HG02610 (cell line): ENCODE data around the gene TMEM258.

Source experiments
- ATAC-seq: cut with Tn5 transposase; IDR thresholded peaks from one replicate; pipeline ENCODE4 v1.9.1; 2021; ENCODE audit warnings: mild to moderate bottlenecking, moderate library complexity; ENCODE audit not compliant: unreplicated experiment

Gene TMEM258

DNA sequence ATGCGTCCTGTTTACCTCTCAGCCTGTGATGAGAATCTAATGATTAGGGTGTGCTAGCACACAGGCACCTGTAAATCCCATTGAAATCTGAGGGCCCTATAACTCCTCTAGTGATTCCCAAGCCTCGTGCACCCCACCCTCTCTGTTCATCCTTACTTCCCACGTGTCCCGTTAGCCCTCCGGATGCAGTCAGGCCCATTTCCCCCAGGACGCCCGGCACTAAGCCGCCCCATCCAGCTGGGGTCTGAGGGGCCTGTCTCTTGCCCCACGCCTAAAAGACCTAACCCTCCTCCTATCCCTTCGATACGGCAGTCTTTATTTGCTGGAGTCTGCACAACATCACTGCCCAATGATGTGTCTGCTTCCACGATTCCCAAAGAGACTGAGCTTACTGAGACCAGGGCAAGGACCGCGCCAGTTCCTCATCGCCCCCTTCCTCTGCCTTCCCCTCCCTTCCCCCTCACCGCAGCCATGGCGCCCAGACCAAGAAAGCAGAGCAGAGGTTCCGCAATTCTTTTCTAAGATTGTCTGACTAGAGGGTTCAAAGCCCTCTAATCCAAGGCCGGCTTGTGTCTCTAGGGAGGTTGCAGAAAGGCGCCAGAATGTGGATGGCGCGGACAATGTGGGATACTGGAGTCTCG is 34.7 kb upstream of the TMEM258 start:
- ATAC-seq: peak; percentile 1

DNA sequence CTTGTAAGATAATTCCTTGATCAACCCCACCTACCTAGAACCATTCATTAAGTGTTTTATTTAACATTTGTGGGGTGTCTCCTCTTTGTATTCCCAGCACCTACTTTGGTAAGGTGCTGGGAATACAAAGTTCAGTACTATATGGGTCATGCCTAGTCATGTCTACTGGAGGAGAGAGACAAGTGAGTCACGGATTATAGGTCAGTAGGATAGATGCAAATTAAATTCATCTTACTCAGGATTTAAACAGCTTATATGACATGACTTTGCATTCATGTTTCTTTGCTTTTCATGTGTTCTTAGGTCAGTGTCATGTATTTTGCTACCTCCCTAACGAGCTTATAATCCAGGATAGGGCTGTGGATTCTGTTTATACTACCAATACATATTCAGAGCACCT is 27.8 kb upstream of the TMEM258 start:
- ATAC-seq: no peak

DNA sequence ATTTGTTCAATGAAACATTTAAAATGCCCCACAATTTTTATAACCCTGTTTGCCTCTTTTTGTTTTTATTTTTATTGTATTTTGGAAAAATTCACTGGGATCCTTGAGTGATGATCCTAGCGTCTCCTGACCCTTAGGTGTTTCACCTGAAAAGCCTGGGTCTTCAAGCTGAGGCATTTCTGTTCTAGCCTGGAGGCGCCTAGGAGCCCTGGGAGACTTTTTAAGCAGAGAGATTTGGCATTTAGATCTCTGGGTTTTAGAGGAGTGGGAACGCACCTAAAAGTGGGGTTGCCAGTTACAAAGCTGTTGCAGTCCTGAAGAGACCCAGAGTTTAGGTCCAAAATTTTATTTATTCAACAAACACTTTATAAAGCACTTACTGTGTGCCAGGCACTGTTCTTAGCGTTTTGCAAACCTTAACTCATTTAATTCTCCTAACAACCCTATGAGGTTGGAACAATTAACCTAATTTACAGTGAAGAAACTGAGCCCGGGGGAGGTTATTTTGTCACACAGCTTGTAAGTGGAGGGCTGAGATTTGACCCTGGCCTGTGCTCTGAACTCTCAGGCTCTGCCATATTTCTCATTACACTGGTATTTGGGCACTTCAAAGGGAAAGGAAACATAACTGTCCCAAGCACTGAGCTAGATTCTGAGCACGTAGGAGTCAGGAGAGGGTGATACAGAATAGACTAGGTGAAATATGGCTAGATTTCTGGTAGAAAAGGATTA is 25.2 kb upstream of the TMEM258 start:
- no peak for ATAC-seq

DNA sequence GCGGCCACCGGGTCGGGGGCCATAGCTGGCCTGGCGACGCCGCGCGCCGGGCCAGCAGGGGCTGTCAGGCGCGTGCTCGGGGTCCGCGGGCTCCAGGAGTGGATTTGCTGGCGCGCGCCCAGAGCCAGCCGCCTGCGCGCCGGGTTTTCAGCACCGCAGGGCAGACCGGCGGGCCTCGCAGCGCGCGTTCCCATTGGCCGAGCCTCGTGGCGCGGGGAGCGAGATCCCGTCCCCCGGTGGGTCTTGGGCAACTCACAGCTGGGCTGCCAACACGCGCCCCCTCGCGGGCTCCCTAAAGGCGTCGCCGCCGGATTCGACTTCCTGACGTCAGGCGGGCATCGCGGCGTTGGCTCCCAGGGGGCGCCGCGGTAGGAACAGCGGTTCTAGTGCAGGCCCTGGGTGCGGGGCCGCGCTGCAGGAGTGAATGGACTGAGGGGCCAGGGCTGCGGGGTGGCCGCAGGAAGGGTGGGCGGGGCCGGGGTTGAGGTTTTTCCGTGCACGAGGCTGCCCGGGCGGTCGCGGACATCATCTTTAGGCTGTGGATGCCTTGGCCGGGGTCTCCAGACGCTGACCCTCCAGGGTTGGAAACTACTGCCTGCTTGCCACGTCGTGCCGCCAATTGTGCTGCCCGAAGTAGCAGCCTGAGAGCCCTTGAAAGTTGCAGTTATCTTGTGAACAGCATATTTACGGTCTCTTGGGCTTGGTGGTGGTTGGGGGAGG is 24.5 kb upstream of the TMEM258 start, which contains the start of gene FADS1:
TSS of gene FADS1 (minus strand) at position 268 of the 720 bp plus-strand sequence. CDS start at position 194, 74 bp downstream.
- ATAC-seq: peak; percentile 43

DNA sequence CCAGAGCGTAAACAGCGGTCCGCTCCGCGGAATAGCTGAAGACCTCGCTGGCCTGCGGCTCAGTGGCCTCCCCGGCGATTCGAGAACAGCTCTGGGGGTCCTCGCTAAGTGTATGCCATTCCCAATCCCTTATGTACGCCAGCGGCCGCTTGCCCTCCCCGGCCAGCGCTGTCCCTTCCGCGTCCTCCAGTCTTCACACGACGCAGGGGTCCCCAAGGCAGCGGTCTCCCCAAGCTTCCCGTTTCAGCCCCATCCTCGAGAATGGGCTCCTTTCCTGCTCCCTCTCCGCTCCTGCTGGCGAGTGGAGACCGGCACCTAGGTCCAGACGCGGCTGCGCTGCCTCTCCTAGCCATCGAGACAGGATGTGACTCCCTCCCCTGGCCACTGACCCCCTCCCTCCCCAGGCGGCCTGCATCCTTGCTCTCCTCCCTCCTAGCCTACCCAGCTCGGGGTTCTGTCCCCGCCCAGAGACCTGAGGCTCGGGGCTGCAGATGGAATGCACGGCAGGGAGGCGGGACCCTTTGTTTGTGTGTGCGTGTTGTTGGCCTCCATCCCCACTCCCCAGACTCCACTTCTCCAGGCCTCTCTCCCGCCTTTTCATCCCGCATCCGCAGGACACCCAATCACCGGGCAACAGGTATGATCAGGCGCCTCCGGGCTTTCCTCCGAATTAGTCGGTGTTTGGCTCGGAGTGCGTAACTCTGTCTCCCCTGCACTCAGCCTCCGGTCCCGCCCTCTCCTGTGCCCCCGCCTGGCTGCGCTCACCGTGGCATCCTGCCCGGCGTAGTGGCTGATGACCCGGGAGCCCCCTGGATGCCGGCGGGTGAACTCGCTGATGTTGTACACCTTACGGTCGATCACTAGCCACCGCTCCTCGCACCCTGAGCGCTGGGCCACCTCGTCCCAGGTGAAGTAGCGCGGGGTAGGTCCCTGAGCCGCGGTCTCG is 23.7 kb upstream of the TMEM258 start:
- peak; percentile 24 for ATAC-seq

DNA sequence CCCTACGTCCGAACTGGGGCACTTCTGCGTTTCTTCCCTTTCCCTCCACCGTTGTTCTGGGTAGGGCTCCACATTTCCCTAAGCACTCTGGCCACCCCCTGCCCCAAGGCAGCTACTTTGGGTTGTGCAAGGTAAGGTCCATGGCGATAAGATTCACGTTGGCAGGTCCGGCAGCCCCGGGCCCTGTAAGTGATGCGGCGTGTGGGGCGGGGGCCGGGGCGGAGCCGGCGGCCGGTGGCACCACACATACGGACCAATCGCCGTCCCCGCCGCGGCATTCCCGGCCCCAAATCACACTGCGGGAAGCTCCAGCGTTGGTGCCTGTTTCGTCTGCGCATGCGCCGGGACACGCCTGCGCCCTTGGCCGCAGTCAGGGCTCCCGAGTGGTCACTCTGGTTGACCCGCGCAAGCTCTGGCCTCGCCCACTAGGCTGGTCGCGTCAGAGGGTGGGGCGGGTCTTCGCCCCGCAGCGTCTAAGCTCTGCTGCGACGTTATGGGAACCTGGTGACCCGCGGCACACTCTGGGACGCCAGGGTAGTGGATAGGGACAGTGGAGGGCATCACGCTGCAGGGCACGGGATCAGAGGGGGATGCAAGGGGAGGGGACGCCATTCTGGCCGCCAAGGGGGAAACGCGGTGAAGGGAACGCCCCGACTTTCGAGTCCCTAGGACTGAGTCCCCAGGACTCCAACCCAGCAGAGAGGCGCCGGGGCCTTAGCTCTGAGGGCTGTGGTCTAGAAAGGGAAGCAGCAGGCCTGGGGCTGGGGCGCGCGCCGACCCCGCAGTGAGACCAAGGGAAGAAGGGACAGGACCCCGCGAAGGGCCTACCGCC is 22.8 kb upstream of the TMEM258 start:
- ATAC-seq: peak; percentile 50

DNA sequence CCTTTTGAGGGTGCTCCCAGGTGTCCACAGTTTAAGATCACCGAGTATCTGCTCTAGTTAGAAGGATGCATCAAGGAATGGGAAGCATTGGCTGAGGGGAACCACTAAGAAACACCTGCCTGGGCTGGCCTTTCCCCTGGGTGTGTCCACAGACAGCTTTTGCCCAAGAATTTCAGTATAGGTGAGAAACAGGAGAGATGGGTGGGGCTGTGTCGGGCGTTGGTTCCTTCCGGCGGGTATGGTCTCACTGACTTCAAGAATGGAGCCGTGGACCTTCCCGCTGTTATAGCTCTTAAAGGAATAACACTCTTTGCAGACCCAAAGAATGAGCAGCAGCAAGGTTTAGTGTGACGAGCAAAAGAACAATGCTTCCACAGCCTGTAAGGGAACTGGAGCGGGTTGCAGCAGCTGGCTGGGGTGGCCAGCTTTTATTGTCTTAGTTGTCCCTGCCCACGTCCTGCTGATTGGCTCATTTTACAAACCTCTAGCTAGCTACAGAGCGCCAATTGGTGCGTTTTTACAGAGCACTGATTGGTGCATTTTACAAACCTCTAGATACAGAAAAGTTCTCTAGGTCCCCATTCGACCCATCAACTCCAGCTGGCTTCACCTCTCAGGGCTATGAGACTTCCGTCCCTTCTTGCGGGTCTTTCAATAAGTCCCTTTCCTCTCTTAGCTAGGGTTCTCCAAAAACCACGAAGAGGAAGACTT is 22.0 kb upstream of the TMEM258 start:
- no peak for ATAC-seq

DNA sequence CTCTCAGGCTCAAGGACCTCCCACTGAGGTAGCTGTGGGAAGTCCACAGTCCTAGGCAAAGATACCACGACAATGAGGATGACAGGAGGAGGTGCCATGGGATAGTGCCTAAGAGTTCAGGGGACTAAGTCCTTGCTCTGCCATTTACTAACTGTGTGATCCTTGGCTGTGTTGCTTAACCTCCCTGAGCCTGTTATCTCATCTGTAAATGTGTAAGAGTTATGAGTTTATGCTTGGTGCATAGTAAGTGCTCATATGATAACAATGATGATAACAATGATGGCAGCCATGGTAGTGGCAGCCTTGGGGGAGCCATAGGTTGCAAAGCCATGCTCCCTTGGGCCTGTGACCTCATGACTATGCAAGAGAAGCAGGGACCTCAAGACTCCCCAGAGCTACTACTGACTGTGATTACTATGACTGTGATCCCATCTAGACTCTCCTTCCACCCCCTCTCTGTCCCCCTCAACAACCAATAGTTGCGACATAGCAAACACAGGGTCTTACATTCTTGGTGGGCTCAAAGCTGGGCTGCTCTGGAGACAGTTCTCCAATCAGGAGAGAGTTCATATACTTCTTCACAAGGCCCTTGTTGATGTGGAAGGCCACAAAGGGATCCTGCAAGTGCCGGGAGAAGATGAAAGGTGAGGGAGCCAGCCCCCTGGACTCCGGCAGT is 20.5 kb upstream of the TMEM258 start:
- no peak for ATAC-seq

DNA sequence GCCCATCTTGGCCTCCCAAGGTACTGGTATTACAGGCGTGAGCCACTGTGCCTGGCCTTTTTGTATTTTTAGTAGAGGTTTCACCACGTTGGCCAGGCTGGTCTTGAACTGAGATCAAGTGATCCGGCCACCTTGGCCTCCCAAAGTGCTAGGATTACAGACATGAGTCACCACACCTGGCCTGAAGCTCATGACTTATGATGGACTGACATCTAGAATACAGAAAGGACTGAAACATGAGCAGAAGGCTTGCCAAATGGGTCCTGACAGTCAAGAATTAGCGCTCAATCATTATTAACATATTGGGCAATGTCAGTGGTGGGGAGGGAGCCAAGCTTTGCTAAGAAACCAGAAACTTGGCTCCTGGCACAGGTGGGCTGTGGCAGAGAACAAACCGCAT is 19.4 kb upstream of the TMEM258 start:
- no peak for ATAC-seq

DNA sequence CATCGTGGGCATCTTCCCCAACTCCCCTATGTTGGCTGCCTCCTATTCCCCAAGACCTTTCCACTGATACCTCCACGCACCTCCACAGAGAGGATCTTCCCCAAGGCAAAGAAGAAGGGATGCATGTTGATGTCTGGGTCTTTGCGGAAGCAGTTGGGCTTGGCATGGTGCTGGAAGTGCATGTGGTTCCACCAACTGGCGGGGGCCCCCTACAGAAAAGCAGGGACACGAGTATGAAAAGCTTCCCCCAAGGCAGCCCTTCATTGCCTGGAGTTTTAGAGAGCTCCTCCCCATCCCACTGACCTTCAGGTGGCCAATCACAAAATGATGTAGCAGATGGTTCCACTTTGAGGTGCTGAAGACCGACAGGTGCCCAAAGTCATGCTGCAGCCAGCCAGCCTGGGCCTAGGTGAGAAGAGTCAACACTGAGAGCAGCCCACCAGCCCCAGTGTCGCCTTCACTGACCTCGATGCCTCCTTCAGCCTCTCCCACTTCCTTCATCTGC is 18.3 kb upstream of the TMEM258 start:
- ATAC-seq: no peak

DNA sequence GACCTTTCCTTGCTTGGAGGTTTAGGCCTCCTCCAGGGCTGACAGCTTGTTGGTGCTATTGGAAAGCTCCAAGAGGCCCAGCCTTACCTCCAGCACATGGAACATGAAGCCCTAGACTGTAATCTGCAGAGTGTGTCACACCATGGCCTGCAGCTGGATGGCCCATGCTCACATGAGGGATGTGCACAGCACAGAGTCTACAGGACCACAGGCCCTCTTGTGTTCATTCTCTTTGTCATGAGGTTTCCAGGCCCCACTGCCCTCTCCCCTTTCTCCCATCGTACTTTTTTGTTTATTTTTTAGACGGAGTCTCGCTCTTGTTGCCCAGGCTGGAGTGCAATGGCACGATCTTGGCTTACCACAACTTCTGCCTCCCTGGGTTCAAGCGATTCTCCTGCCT is 14.4 kb upstream of the TMEM258 start:
- no peak for ATAC-seq

DNA sequence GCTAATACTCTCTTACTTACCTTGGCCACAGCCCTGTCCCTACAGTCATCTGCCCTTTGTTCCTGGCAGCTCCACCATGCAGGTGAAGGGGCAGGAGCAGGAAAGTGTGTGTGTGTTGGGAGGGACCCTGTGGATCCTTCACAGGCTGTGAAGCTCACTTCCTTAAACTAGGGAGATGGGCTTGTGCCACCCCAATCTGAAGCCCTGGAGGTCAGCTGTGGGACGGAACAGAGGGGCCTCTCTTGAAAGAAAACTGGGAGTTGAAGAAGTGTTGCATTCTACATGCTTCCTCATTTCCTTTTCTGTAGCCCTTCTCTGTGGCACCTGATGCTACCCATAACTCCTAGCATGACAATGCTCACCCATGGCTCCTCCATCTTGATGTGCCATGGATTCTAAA is 12.7 kb upstream of the TMEM258 start:
- no peak for ATAC-seq

DNA sequence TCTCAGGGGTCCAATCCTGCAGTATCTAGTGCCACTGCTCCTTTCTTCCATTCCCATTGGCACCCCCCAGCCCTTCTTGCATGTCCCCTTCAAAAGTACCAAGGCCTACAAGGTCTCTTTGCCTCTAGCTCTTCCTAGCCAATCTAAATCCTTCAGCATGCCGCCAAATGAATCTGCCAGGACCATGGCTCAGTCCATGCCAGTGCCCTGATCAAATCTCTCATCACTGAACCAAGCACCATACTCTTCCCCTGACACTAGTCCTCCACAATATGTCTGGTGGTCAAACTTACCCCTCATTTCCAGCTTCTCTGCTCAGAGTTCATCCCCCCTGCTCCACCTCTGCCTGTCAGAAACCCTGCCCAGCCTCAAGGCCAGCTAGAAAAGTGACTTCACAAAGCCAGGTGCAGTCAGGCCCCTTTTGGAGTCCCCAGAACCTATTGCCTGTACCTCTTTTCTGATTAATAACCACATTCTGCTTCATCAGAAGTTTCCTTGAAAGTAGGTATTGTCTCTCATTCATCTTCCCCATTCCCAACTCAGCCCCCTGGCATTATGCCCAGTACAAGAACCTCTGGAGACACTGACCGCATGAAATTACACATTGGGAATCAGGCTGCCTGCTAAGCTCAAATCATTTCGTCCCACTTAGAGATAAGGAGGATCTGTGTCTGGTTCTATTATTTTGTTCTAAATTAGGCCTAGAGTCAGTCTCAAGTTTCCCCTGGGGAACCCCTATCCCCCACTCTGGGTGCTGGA is 11.7 kb upstream of the TMEM258 start:
- no peak for ATAC-seq

DNA sequence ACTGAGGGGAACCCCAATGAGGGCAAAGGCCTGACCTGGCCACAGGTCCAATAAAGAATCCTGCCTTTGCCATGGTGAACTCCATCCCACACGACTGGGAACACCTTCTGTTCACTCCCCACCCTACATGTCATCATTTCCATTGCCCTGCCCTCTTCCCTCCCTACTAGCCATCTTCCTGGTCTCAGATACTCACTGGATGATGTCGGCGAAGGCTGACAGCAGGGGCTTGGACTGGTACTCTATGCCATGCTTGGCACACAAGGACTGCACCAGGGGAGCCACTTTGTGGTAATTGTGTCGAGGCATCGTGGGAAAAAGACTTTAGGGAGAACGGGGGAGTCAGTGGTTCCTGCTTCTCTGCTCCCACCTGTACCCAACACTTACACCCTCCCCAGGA is 10.2 kb upstream of the TMEM258 start:
- ATAC-seq: no peak

DNA sequence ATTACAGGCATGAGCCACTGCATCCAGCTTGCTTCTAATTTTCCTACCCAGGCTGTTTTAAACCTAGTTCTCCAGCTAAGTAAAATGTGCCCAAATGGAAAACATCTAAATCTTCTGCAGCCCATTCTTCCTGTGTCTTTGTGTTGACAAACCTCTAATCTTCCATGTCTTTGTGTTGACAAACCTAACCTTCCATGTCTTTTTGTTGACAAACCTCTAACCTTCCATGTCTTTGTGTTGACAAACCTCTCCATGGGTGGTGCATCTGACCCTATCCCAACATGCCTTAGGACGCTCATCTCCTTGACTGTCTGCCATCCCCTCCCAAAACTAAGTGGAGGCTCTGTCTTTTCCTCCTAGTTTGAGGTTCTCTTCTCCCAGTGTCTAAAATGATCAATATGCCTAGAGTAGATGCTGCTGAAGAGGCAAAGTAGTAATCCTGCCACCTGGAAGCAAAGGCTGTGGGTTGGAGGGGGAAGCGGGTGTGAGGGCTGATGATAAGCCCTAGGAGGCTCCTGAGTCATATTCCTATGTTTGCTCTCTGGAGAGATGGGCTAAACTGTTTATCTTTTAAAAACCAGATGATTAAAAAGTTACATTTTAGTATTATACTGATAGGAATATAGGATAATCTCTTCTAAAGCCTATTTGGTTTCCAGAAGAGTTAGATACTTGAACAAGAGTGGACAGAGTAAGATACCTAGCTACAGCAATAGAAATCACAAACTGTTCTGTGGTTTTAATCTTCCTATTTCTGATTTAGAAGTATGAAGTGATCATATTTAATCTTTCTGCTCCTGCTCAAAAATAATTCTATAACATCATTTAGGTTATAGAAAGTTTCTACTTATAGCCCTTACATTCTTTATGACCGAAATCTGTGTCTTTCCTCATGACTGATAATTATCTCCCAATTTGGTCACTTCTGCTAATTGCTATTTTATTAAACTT is 8.2 kb upstream of the TMEM258 start:
- ATAC-seq: no peak

DNA sequence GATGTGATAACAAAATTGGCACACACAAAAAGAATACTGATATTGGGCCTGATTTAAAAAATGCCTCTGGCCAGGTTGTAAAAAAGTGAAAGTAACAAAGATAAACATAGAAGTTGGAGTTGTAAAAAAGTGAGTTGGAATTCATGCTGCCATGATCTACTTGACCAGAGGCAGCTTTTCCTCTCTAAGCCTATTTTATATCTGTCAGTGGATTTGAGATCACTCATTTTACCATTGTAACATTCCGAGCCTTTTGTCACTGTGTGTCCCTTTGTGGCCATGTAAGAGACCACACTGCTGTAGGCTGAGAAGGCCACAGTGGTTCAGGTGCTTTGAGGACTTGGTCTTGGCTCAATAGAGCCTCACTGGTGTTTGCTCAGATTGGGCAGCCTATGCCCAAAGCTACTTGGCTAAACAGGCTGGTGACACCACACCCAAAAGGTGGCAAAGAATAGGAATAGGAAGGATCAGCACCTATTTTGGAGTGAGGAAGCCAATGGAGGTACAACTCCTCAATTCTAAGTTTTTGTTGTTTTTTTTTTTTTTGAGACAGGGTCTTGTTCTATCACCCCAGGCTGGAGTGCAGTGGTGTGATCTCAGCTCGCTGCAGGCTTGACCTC is 7.4 kb upstream of the TMEM258 start:
- ATAC-seq: no peak
